ENCODE results near the gene TENM4. TPM values are rescaled to one million over a fixed set of nuclear protein-coding genes. Genes with fewer than 3 reads are reported as not detected.

Gene TENM4
- total RNA-seq, 4 donors from 2014 or later = 1.1 to 2.7 (median 2.0) TPM

GRCh38 chr11:78656984-78657383 is 783.8 kb downstream of the TENM4 start:
- H3K9me3 ChIP-seq = no peaks in the 10 kb centered on the region
- no peak for DNase-seq
- no peaks in the 10 kb centered on the region for H3K27me3 ChIP-seq
- no peak overlapping the region for H3K4me3 ChIP-seq
- no peak for TF ChIP-seq CTCF (IDR thresholded peaks at IDR 0.05)
- TF ChIP-seq POLR2A (IDR thresholded peaks at IDR 0.05) = no peak
- H3K4me1 ChIP-seq = no peaks in the 10 kb centered on the region
- H3K27ac ChIP-seq = no peak overlapping the region
- H3K36me3 ChIP-seq = no peaks in the 10 kb centered on the region

GRCh38 chr11:78656327-78656726 is 784.5 kb downstream of the TENM4 start:
- no peak overlapping the region for H3K27ac ChIP-seq
- H3K4me1 ChIP-seq = no peaks in the 10 kb centered on the region
- TF ChIP-seq POLR2A (IDR thresholded peaks at IDR 0.05) = no peak
- no peak for TF ChIP-seq CTCF (IDR thresholded peaks at IDR 0.05)
- no peaks in the 10 kb centered on the region for H3K27me3 ChIP-seq
- H3K4me3 ChIP-seq = no peak overlapping the region
- DNase-seq = no peak
- H3K9me3 ChIP-seq = no peaks in the 10 kb centered on the region
- no peaks in the 10 kb centered on the region for H3K36me3 ChIP-seq

- H3K36me3 ChIP-seq = no peaks in the 10 kb centered on the region
- H3K27ac ChIP-seq = no peak overlapping the region
- H3K4me3 ChIP-seq = no peak overlapping the region
- H3K27me3 ChIP-seq = no peaks in the 10 kb centered on the region
- H3K9me3 ChIP-seq = no peaks in the 10 kb centered on the region
- no peaks in the 10 kb centered on the region for H3K4me1 ChIP-seq
- TF ChIP-seq POLR2A (IDR thresholded peaks at IDR 0.05) = no peak
- no peak for TF ChIP-seq CTCF (IDR thresholded peaks at IDR 0.05)
- DNase-seq = no peak
Observed at GRCh38 chr11:78655561-78655960, 785.3 kb downstream of the TENM4 start.

- Histone ChIP-seq H3K9me3 (no peaks in the 10 kb centered on the region), H3K27ac (no peak overlapping the region), H3K4me3 (no peak overlapping the region), H3K4me1 (no peaks in the 10 kb centered on the region), H3K27me3 (no peaks in the 10 kb centered on the region), H3K36me3 (no peaks in the 10 kb centered on the region)
- TF ChIP-seq CTCF (IDR thresholded peaks at IDR 0.05) = no peak
- TF ChIP-seq POLR2A (IDR thresholded peaks at IDR 0.05) = no peak
- DNase-seq = no peak
Observed at GRCh38 chr11:78654866-78655265, 786.0 kb downstream of the TENM4 start.

GRCh38 chr11:78654071-78654470 is 786.8 kb downstream of the TENM4 start:
- TF ChIP-seq CTCF (IDR thresholded peaks at IDR 0.05) = no peak
- TF ChIP-seq POLR2A (IDR thresholded peaks at IDR 0.05) = no peak
- Histone ChIP-seq H3K9me3 (no peaks in the 10 kb centered on the region), H3K27me3 (no peaks in the 10 kb centered on the region), H3K27ac (no peak overlapping the region), H3K4me1 (no peaks in the 10 kb centered on the region), H3K36me3 (no peaks in the 10 kb centered on the region), H3K4me3 (no peak overlapping the region)
- no peak for DNase-seq

GRCh38 chr11:78653294-78653909 is 787.4 kb downstream of the TENM4 start:
- DNase-seq = no peak
- no peaks in the 10 kb centered on the region for H3K4me1 ChIP-seq
- no peak overlapping the region for H3K4me3 ChIP-seq
- no peak overlapping the region for H3K27ac ChIP-seq
- no peak for TF ChIP-seq POLR2A (IDR thresholded peaks at IDR 0.05)
- TF ChIP-seq CTCF (IDR thresholded peaks at IDR 0.05) = no peak
- H3K9me3 ChIP-seq = no peaks in the 10 kb centered on the region
- no peaks in the 10 kb centered on the region for H3K27me3 ChIP-seq
- H3K36me3 ChIP-seq = no peaks in the 10 kb centered on the region

All from Peyer's patch (tissue), 4 donors.